ENCODE results near the gene KLHL22. TPM values are rescaled to one million over a fixed set of nuclear protein-coding genes. Genes with fewer than 3 reads are reported as not detected.

KLHL22 gene
- total and polyA plus RNA-seq, 2 of the 8 experiments (the other 6 are each of a cell fraction or from before 2014, with no cell fraction given) = 9.4 to 16.2 TPM

- TF ChIP-seq ZNF274 (IDR thresholded peaks at IDR 0.05; ENCODE audit: borderline replicate concordance, extremely low read depth, low read length) = no peak
- TF ChIP-seq SAP30 (IDR thresholded peaks at IDR 0.05; ENCODE audit: insufficient read depth, insufficient replicate concordance, low read length) = no peak
Measured at GRCh38 chr22:20508815-20509271, 13.2 kb upstream of the KLHL22 start (continued).

All from H1 (cell line).